Right atrium auricular region (tissue), 2 donors: Measurements from ENCODE around the gene LAMC1. TPM values are rescaled to one million over a fixed set of nuclear protein-coding genes. Genes with fewer than 3 reads are reported as not detected.

Experiments used
- DNase-seq: peaks from one replicate; pipeline ENCODE4 v3.0.0-alpha.2; 2019; ENCODE audit warnings: low spot score
- H3K27ac ChIP-seq, 2 donors: fragments of 200-600 bp; sonication (generic); 1 replicate in 1 of 2; 2 replicates in 1 of 2; pipeline ENCODE4 v1.5.1; 2016 to 2019
- H3K27me3 ChIP-seq, 2 donors: fragments of 200-600 bp; sonication (generic); one replicate each; pipeline versions ENCODE4 v1.5.1 to v1.6.0; 2017 to 2019
- H3K36me3 ChIP-seq: fragments of 200-600 bp; sonication (generic); one replicate; pipeline ENCODE4 v1.5.1; 2016
- H3K4me1 ChIP-seq, 2 donors: fragments of 200-600 bp; sonication (generic); one replicate each; pipeline versions ENCODE4 v1.5.1 to v1.6.0; 2017 to 2019
- H3K4me3 ChIP-seq, 2 donors: fragments of 200-600 bp; sonication (generic); 1 replicate in 1 of 2; 2 replicates in 1 of 2; pipeline ENCODE4 v1.5.1; 2017 to 2019; ENCODE audit warnings: mild to moderate bottlenecking in 1 of 2, moderate library complexity in 1 of 2
- H3K9me3 ChIP-seq, 2 donors: fragments of 200-600 bp; sonication (generic); one replicate each; pipeline ENCODE4 v1.5.1; 2019
- total RNA-seq, 2 donors: library from RNA; depleted of rRNA; stranded (reverse); fragments of >200 nt; gene quantifications; one replicate each; pipeline ENCODE4 v1.1.0, GENCODE V29; 2016
- TF ChIP-seq, protein P1 (sequence below), 2 donors: fragments of 200-600 bp; sonication (generic); IDR thresholded peaks; one replicate each; pipeline ENCODE4 v1.5.1; 2019; ENCODE audit warnings: antibody characterized with exemption in 2 of 2

The LAMC1 gene
- total RNA-seq, 2 donors from 2014 or later = 154 to 159 TPM

DNA sequence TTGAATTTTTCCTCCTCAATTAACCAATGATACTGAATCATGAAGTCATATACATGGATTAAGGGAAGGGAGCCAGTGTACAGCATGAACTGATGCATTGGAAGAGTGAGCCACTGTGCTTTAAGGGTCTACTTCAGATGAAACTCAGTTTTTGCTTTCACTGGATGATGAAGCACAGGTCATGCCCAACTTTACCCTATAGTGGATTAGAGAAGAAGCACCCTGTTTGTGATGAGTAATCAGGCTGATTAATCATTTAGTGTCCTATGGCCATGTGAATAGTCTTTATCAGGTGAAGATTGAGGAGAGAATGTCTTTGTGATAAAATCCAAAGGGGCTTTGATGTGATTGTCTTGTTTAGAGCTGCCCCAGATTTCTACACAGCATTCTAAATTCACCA lies 24.7 kb upstream of the LAMC1 start:
- Histone ChIP-seq H3K27me3 (no peaks in the 10 kb centered on the region), H3K36me3 (no peaks in the 10 kb centered on the region), H3K4me3 (no peak overlapping the region), H3K4me1 (no peaks in the 10 kb centered on the region), H3K27ac (no peak overlapping the region), H3K9me3 (no peaks in the 10 kb centered on the region)
- DNase-seq = no peak
- TF ChIP-seq, protein P1, sequence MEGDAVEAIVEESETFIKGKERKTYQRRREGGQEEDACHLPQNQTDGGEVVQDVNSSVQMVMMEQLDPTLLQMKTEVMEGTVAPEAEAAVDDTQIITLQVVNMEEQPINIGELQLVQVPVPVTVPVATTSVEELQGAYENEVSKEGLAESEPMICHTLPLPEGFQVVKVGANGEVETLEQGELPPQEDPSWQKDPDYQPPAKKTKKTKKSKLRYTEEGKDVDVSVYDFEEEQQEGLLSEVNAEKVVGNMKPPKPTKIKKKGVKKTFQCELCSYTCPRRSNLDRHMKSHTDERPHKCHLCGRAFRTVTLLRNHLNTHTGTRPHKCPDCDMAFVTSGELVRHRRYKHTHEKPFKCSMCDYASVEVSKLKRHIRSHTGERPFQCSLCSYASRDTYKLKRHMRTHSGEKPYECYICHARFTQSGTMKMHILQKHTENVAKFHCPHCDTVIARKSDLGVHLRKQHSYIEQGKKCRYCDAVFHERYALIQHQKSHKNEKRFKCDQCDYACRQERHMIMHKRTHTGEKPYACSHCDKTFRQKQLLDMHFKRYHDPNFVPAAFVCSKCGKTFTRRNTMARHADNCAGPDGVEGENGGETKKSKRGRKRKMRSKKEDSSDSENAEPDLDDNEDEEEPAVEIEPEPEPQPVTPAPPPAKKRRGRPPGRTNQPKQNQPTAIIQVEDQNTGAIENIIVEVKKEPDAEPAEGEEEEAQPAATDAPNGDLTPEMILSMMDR (IDR thresholded peaks at IDR 0.05) = no peak

DNA sequence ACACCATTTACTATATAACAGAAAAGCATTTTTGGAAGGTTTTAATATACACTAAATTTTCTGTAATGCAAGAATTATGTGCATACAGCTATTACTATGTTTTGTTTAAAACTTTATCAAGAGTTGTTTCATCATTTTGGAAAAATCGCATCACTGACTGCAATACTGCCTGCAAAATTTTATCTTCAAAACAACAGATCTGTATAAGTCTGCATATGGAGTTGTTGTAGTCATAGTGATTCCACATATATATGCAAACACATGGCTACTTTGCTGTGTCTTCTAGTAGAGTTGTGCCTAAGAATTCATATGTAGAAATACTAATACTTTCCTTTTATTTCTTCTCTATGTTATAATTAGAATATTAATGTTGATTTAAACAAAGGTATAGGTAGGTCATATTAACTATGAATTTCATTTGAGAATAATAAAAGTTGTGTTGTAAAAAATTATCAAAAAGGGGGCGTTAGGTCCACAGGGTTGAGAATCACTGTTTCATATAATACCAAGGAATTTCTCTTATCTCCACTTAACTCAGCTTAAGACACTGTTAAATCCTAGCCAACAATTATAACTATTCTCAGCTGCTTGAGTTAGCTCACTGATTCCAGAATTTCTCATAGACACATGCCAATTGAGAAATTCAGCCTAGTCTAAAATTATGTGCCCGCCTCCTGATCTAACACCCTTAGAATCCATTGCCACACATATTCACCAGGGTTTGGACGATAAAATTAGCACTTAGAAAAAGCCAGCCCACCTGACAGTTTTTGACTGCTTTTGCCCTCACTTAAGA lies 22.9 kb upstream of the LAMC1 start:
- Histone ChIP-seq H3K36me3 (no peaks in the 10 kb centered on the region), H3K9me3 (no peaks in the 10 kb centered on the region), H3K4me1 (no peaks in the 10 kb centered on the region), H3K4me3 (no peak overlapping the region), H3K27ac (no peak overlapping the region), H3K27me3 (no peaks in the 10 kb centered on the region)
- TF ChIP-seq, protein P1 (IDR thresholded peaks at IDR 0.05) = no peak
- no peak for DNase-seq

DNA sequence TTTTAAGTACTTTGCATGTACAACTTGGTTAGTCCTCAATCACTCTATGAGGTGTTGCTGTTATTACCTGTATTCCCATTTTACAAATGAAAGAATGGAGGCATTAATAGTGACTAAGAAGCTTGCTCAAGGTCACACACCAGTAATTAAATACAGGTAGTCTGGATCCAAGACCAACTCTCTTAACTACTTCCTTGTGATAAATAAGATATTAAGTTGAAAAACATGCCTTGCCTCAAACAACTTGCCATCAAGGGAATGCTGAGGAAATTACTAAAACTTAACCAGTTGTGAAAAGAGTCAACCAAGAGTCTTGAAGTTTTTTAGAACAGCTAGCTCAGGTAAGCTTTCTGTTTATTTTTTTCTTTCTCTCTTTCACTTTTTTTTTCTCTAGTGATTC lies 21.0 kb upstream of the LAMC1 start:
- Histone ChIP-seq H3K4me1 (no peaks in the 10 kb centered on the region), H3K9me3 (no peaks in the 10 kb centered on the region), H3K27me3 (no peaks in the 10 kb centered on the region), H3K27ac (peak overlapping the region in 1 of 2 donors; percentile 66), H3K36me3 (no peaks in the 10 kb centered on the region), H3K4me3 (no peak overlapping the region)
- TF ChIP-seq, protein P1 (IDR thresholded peaks at IDR 0.05) = no peak
- no peak for DNase-seq

DNA sequence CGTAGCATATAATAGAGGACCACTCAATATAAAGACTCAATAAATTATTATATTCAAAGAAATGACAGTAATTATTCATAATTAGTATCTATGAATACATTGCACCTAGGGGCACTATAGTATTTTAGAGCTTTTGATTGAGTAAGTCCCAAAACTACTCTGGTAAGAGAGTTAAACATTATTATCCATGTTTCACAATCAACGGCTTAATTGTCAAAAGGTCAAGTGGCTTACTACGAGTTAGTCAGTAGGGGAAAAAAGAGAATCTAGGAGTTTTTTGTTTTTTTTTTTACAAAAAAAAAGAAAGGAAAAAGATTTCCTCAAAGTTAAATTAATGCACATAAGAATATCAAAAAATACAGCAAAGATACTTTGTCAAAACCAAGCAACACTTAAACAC lies 20.4 kb upstream of the LAMC1 start:
- no peaks in the 10 kb centered on the region for H3K27me3 ChIP-seq
- TF ChIP-seq, protein P1 (IDR thresholded peaks at IDR 0.05) = no peak
- no peaks in the 10 kb centered on the region for H3K9me3 ChIP-seq
- no peak overlapping the region for H3K4me3 ChIP-seq
- DNase-seq = no peak
- H3K4me1 ChIP-seq = no peaks in the 10 kb centered on the region
- H3K27ac ChIP-seq = peak overlapping the region; percentile 5 to 66
- H3K36me3 ChIP-seq = no peaks in the 10 kb centered on the region

DNA sequence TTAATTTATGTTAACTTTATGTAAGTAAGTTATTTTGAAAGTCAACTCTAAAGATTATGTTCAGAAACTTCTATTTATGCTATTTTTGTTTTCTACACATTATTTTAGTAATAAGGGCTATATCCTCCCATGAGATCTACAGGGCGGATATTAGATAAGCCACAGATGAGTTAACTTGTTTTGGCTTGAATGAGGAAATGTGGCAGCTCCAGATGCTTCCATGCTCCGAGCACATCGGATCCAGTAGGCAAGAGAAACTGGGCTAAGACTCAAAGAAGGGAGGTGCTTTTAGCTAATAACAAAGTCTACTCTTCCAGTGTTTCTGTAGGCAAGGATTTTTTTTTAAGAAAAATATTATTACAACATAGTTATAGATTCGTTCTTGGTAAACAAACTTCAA lies 20.0 kb upstream of the LAMC1 start:
- H3K36me3 ChIP-seq = no peaks in the 10 kb centered on the region
- TF ChIP-seq, protein P1 (IDR thresholded peaks at IDR 0.05) = no peak
- no peaks in the 10 kb centered on the region for H3K9me3 ChIP-seq
- H3K4me3 ChIP-seq = no peak overlapping the region
- H3K4me1 ChIP-seq = no peaks in the 10 kb centered on the region
- peak overlapping the region; percentile 5 to 66 for H3K27ac ChIP-seq
- H3K27me3 ChIP-seq = no peaks in the 10 kb centered on the region
- DNase-seq = no peak

DNA sequence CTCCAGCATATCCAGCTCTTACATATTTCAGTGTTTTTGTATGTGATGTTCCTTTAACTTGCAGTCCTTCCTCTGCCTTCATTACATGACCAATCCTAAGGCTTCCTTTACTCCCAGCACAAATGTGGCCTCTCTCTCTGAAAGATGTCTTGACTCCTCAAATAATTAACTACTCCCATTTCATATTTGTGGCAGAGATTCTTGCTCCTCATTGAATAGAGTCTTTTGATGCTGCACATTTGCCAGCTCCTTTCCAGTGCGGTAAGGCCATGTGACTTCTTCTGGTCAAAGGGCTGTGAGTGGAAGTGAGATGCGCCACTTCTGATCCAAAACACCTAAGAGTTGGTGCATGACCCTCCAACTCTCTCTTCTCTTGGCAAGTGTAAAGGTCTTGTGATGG lies 19.1 kb upstream of the LAMC1 start:
- H3K27ac ChIP-seq = no peak overlapping the region
- TF ChIP-seq, protein P1 (IDR thresholded peaks at IDR 0.05) = no peak
- H3K36me3 ChIP-seq = no peaks in the 10 kb centered on the region
- H3K27me3 ChIP-seq = no peaks in the 10 kb centered on the region
- no peaks in the 10 kb centered on the region for H3K9me3 ChIP-seq
- H3K4me3 ChIP-seq = no peak overlapping the region
- no peaks in the 10 kb centered on the region for H3K4me1 ChIP-seq
- no peak for DNase-seq
